HCT116 (cell line): ENCODE data around the gene POLD1. TPM values are rescaled to one million over a fixed set of nuclear protein-coding genes. Genes with fewer than 3 reads are reported as not detected.

Experiments
- ATAC-seq: fragments of 200-7000 bp; cut with Tn5 transposase; 2 replicates; pipeline ENCODE4 v1.9.1; 2020; ENCODE audit warnings: mild to moderate bottlenecking, moderate library complexity
- BruUV-seq: library from RNA; stranded (reverse); fragments of 400-500 nt; replicated peaks from 2 replicates; lab custom pipeline; 2021; lab: Mats Ljungman, UMichigan
- CTCF ChIA-PET: fragments of 300-600 bp; sonication (Branson Sonifier 250); formaldehyde crosslinking; loops from one replicate; lab custom pipeline; 2021; ENCODE audit warnings: antibody characterized with exemption; lab: Charles Lee
- POLR2A ChIA-PET: fragments of 300-600, 350-600 bp; sonication (Branson Sonifier 250); formaldehyde crosslinking; loops from one replicate; lab custom pipeline; 2021; ENCODE audit warnings: antibody characterized with exemption; lab: Charles Lee
- RAD21 ChIA-PET, 2 experiments: fragments of 300-600 bp; sonication (Branson Sonifier 250); formaldehyde crosslinking; loops; one replicate each; lab custom pipeline; 2023; ENCODE audit warnings: low total read pairs in 2 of 2; ENCODE audit not compliant: uncharacterized antibody in 2 of 2, unreplicated experiment in 2 of 2, low non-redundant PET in 1 of 2; lab: Charles Lee
- DNase-seq: peaks from one replicate; pipeline ENCODE4 v3.0.0-alpha.2; 2010; ENCODE audit warnings: low read depth, low spot score
- H2AFZ ChIP-seq: fragments of 200-600 bp; shearing (Covaris generic), sonication (generic); 2 replicates; pipeline ENCODE4 v1.6.1; 2017; ENCODE audit warnings: low read depth, mixed run types, mixed read lengths, antibody characterized with exemption, low read length; ENCODE audit not compliant: poor library complexity, severe bottlenecking
- H3K27ac ChIP-seq: 2 replicates; pipeline ENCODE4 v1.5.1; 2012; ENCODE audit warnings: low read depth, low read length
- H3K27me3 ChIP-seq: fragments of 200-600 bp; sonication (generic); 2 replicates; pipeline ENCODE4 v1.6.1; 2016; ENCODE audit warnings: mixed run types, low read length, mixed read lengths; ENCODE audit not compliant: insufficient read depth
- H3K36me3 ChIP-seq, 2 experiments: fragments of 200-500 bp in 1 of 2; fragments of 200-600 bp in 1 of 2; sonication (Bioruptor generic) in 1 of 2; sonication (generic) in 1 of 2; 2 replicates each; pipeline versions ENCODE4 v1.5.1 to v1.6.1; 2014 to 2016; ENCODE audit warnings: low read length in 2 of 2, inconsistent platforms in 1 of 2, mixed read lengths in 1 of 2, mixed run types in 1 of 2; ENCODE audit not compliant: insufficient read depth in 2 of 2, control insufficient read depth in 1 of 2
- H3K4me1 ChIP-seq, 2 experiments: fragments of 200-600 bp in 1 of 2; sonication (generic) in 1 of 2; 2 replicates each; pipeline versions ENCODE4 v1.5.1 to v1.6.1; 2012 to 2017; ENCODE audit warnings: low read length in 2 of 2, inconsistent platforms in 1 of 2, mild to moderate bottlenecking in 1 of 2, mixed read lengths in 1 of 2, mixed run types in 1 of 2, moderate library complexity in 1 of 2; ENCODE audit not compliant: insufficient read depth in 2 of 2, control insufficient read depth in 1 of 2
- H3K4me2 ChIP-seq: fragments of 200-600 bp; sonication (generic); 2 replicates; pipeline ENCODE4 v1.6.1; 2017; ENCODE audit warnings: mixed run types, low read length, mixed read lengths
- H3K4me3 ChIP-seq, 2 experiments: fragments of 200-600 bp in 1 of 2; sonication (generic) in 1 of 2; replicated peaks in 1 of 2; 2 replicates each; pipeline ENCODE4 v1.5.1; 2011 to 2016; ENCODE audit warnings: low read length in 2 of 2, control low read depth in 1 of 2, low read depth in 1 of 2, mild to moderate bottlenecking in 1 of 2, mixed read lengths in 1 of 2, mixed run types in 1 of 2
- H3K79me2 ChIP-seq: fragments of 200-600 bp; sonication (generic); 2 replicates; pipeline ENCODE4 v1.6.1; 2017; ENCODE audit warnings: mild to moderate bottlenecking, mixed run types, low read length, moderate library complexity, mixed read lengths; ENCODE audit not compliant: insufficient read depth
- H3K9ac ChIP-seq: fragments of 200-600 bp; sonication (generic); 2 replicates; pipeline ENCODE4 v1.6.1; 2016; ENCODE audit warnings: low read length, mixed read lengths
- H3K9me2 ChIP-seq: fragments of 200-600 bp; sonication (generic), shearing (Covaris generic); 2 replicates; pipeline ENCODE4 v1.6.1; 2017; ENCODE audit warnings: mixed run types, mild to moderate bottlenecking, moderate library complexity; ENCODE audit not compliant: insufficient read depth
- H3K9me3 ChIP-seq, 2 experiments: fragments of 200-500 bp in 1 of 2; fragments of 200-600 bp in 1 of 2; sonication (Bioruptor generic) in 1 of 2; sonication (generic) in 1 of 2; 2 replicates each; pipeline ENCODE4 v1.6.1; 2014 to 2017; ENCODE audit warnings: low read length in 2 of 2, mixed read lengths in 2 of 2, inconsistent platforms in 1 of 2, low read depth in 1 of 2, mild to moderate bottlenecking in 1 of 2, mixed run types in 1 of 2, moderate library complexity in 1 of 2; ENCODE audit not compliant: control insufficient read depth in 1 of 2, insufficient read depth in 1 of 2
- H4K20me1 ChIP-seq: fragments of 200-600 bp; sonication (generic), shearing (Covaris generic); 2 replicates; pipeline ENCODE4 v1.6.1; 2017; ENCODE audit warnings: mixed run types, mild to moderate bottlenecking, moderate library complexity; ENCODE audit not compliant: insufficient read depth
- EGR1 ChIP-seq: IDR thresholded peaks from 2 replicates; pipeline ENCODE4 v1.6.1; 2012; ENCODE audit warnings: low read depth
- EZH2 ChIP-seq: fragments of 200-600 bp; sonication (generic); IDR thresholded peaks from 2 replicates; pipeline ENCODE4 v1.6.1; 2017; ENCODE audit warnings: antibody characterized with exemption, mixed run types
- EZH2phosphoT487 ChIP-seq: fragments of 200-600 bp; IDR thresholded peaks from 2 replicates; pipeline ENCODE4 v1.6.1; 2018; ENCODE audit warnings: antibody characterized with exemption, borderline replicate concordance
- FOSL1 ChIP-seq: IDR thresholded peaks from 2 replicates; pipeline ENCODE4 v1.6.1; 2012; ENCODE audit warnings: low read depth
- JUND ChIP-seq: IDR thresholded peaks from 2 replicates; pipeline ENCODE4 v1.6.1; 2012
- POLR2A ChIP-seq: IDR thresholded peaks from 2 replicates; pipeline ENCODE4 v1.7.0; 2011; ENCODE audit warnings: borderline replicate concordance; ENCODE audit not compliant: insufficient read depth, insufficient read length; ENCODE audit errors: extremely low read depth
- POLR2AphosphoS5 ChIP-seq: IDR thresholded peaks from 2 replicates; pipeline ENCODE4 v1.6.1; 2011; ENCODE audit warnings: mild to moderate bottlenecking, low read depth, low read length, moderate library complexity
- RAD21 ChIP-seq: IDR thresholded peaks from 2 replicates; pipeline ENCODE4 v1.6.1; 2012; ENCODE audit warnings: low read depth, mild to moderate bottlenecking
- SIN3A ChIP-seq: IDR thresholded peaks from 2 replicates; pipeline ENCODE4 v1.6.1; 2012; ENCODE audit warnings: low read depth
- SP1 ChIP-seq: IDR thresholded peaks from 2 replicates; pipeline ENCODE4 v1.6.1; 2012; ENCODE audit warnings: low read depth
- SRF ChIP-seq: IDR thresholded peaks from 2 replicates; pipeline ENCODE4 v1.6.1; 2012; ENCODE audit warnings: low read depth
- TCF7L2 ChIP-seq: IDR thresholded peaks from 2 replicates; pipeline ENCODE4 v1.7.0; 2011; ENCODE audit warnings: borderline replicate concordance, inconsistent platforms; ENCODE audit not compliant: insufficient read depth, insufficient read length; ENCODE audit errors: extremely low read depth
- YY1 ChIP-seq: IDR thresholded peaks from 2 replicates; pipeline ENCODE4 v1.6.1; 2011; ENCODE audit warnings: low read length, low read depth, moderate library complexity, mild to moderate bottlenecking; ENCODE audit not compliant: insufficient replicate concordance; ENCODE audit errors: extremely low read depth
- ZFX ChIP-seq: fragments of 450-650 bp; IDR thresholded peaks from 2 replicates; pipeline ENCODE4 v1.6.1; 2017
- ZNF274 ChIP-seq: fragments of 200-500 bp; sonication (Bioruptor generic); IDR thresholded peaks from 2 replicates; pipeline ENCODE4 v1.6.1; 2014; ENCODE audit warnings: mild to moderate bottlenecking, low read depth, low read length, inconsistent platforms
- intact Hi-C: fragments of 100-400 bp; cut with micrococcal nuclease; formaldehyde crosslinking; loops from 2 replicates; pipeline ENCODE4 v1.10.0; 2022
- total RNA-seq: library from RNA; stranded (reverse); gene quantifications from one replicate; pipeline ENCODE4 v1.2.1, GENCODE V29; 2021; ENCODE audit not compliant: unreplicated experiment
- TF ChIP-seq, protein P1 (sequence below): IDR thresholded peaks from 2 replicates; pipeline ENCODE4 v1.6.1; 2011; ENCODE audit warnings: mild to moderate bottlenecking, low read length, moderate library complexity; ENCODE audit not compliant: insufficient replicate concordance; ENCODE audit errors: extremely low read depth
- TF ChIP-seq, protein P2 (sequence below): IDR thresholded peaks from 2 replicates; pipeline ENCODE4 v1.6.1; 2012
- TF ChIP-seq, protein P3 (sequence below): IDR thresholded peaks from 2 replicates; pipeline ENCODE4 v1.6.1; 2012
- TF ChIP-seq, protein P4 (sequence below): IDR thresholded peaks from 2 replicates; pipeline ENCODE4 v1.6.1; 2012; ENCODE audit warnings: low read depth
- TF ChIP-seq, protein P5 (sequence below), 3 experiments: fragments of 200-600 bp in 1 of 3; sonication (generic) in 1 of 3; IDR thresholded peaks in 2 of 3; conservative IDR thresholded peaks in 1 of 3; 2 replicates each; pipeline ENCODE4 v1.5.1; 2012 to 2017; ENCODE audit warnings: low read depth in 2 of 3, low read length in 2 of 3, antibody characterized with exemption in 1 of 3, borderline replicate concordance in 1 of 3, control low read depth in 1 of 3, mild to moderate bottlenecking in 1 of 3, mixed read lengths in 1 of 3, mixed run types in 1 of 3, moderate library complexity in 1 of 3; ENCODE audit not compliant: insufficient read depth in 1 of 3

The POLD1 gene
- total RNA-seq, 1 experiment from 2014 or later, result 122 TPM

DNA sequence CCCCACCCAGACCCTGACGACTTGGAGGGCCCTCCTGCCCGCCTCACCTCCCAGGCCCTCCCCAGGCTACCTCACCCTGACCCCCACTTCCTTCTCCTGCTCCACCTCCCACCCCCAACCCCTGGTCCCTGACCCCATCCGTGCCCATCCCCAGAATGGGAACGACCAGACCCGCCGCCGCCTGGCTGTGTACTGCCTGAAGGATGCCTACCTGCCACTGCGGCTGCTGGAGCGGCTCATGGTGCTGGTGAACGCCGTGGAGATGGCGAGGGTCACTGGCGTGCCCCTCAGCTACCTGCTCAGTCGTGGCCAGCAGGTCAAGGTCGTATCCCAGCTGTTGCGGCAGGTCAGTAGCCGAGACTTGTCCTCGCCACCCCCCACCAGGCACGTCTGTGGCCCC, 22.7 kb downstream of the POLD1 start:
- no peak overlapping the region for H3K9ac ChIP-seq
- H4K20me1 ChIP-seq, result no peaks in the 10 kb centered on the region
- ATAC-seq (no peak), DNase-seq (no peak)
- H2AFZ ChIP-seq, result no peak overlapping the region
- ChIA-PET CTCF (no interaction called here), POLR2A (no interaction called here), RAD21 (no interaction called here)
- no peak overlapping the region for H3K4me3 ChIP-seq
- no TSS peak for BruUV-seq
- H3K9me2 ChIP-seq, result no peaks in the 10 kb centered on the region
- H3K9me3 ChIP-seq, result no peaks in the 10 kb centered on the region
- no peaks in the 10 kb centered on the region for H3K27me3 ChIP-seq
- H3K4me2 ChIP-seq, result no peak overlapping the region
- no peak overlapping the region for H3K27ac ChIP-seq
- TF ChIP-seq ZFX (no peak), ZNF274 (no peak), JUND (no peak), EGR1 (no peak), SRF (no peak), SIN3A (no peak), EZH2 (no peak), POLR2AphosphoS5 (no peak), SP1 (no peak), FOSL1 (no peak), RAD21 (no peak), TCF7L2 (no peak), YY1 (no peak), POLR2A (no peak), EZH2phosphoT487 (no peak)
- TF ChIP-seq, protein P1, sequence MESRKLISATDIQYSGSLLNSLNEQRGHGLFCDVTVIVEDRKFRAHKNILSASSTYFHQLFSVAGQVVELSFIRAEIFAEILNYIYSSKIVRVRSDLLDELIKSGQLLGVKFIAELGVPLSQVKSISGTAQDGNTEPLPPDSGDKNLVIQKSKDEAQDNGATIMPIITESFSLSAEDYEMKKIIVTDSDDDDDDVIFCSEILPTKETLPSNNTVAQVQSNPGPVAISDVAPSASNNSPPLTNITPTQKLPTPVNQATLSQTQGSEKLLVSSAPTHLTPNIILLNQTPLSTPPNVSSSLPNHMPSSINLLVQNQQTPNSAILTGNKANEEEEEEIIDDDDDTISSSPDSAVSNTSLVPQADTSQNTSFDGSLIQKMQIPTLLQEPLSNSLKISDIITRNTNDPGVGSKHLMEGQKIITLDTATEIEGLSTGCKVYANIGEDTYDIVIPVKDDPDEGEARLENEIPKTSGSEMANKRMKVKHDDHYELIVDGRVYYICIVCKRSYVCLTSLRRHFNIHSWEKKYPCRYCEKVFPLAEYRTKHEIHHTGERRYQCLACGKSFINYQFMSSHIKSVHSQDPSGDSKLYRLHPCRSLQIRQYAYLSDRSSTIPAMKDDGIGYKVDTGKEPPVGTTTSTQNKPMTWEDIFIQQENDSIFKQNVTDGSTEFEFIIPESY, result no peak
- TF ChIP-seq, protein P2, sequence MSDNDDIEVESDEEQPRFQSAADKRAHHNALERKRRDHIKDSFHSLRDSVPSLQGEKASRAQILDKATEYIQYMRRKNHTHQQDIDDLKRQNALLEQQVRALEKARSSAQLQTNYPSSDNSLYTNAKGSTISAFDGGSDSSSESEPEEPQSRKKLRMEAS, result no peak
- TF ChIP-seq, protein P3, sequence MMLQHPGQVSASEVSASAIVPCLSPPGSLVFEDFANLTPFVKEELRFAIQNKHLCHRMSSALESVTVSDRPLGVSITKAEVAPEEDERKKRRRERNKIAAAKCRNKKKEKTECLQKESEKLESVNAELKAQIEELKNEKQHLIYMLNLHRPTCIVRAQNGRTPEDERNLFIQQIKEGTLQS, result no peak
- TF ChIP-seq, protein P4, sequence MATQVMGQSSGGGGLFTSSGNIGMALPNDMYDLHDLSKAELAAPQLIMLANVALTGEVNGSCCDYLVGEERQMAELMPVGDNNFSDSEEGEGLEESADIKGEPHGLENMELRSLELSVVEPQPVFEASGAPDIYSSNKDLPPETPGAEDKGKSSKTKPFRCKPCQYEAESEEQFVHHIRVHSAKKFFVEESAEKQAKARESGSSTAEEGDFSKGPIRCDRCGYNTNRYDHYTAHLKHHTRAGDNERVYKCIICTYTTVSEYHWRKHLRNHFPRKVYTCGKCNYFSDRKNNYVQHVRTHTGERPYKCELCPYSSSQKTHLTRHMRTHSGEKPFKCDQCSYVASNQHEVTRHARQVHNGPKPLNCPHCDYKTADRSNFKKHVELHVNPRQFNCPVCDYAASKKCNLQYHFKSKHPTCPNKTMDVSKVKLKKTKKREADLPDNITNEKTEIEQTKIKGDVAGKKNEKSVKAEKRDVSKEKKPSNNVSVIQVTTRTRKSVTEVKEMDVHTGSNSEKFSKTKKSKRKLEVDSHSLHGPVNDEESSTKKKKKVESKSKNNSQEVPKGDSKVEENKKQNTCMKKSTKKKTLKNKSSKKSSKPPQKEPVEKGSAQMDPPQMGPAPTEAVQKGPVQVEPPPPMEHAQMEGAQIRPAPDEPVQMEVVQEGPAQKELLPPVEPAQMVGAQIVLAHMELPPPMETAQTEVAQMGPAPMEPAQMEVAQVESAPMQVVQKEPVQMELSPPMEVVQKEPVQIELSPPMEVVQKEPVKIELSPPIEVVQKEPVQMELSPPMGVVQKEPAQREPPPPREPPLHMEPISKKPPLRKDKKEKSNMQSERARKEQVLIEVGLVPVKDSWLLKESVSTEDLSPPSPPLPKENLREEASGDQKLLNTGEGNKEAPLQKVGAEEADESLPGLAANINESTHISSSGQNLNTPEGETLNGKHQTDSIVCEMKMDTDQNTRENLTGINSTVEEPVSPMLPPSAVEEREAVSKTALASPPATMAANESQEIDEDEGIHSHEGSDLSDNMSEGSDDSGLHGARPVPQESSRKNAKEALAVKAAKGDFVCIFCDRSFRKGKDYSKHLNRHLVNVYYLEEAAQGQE, result no peak
- TF ChIP-seq, protein P5, sequence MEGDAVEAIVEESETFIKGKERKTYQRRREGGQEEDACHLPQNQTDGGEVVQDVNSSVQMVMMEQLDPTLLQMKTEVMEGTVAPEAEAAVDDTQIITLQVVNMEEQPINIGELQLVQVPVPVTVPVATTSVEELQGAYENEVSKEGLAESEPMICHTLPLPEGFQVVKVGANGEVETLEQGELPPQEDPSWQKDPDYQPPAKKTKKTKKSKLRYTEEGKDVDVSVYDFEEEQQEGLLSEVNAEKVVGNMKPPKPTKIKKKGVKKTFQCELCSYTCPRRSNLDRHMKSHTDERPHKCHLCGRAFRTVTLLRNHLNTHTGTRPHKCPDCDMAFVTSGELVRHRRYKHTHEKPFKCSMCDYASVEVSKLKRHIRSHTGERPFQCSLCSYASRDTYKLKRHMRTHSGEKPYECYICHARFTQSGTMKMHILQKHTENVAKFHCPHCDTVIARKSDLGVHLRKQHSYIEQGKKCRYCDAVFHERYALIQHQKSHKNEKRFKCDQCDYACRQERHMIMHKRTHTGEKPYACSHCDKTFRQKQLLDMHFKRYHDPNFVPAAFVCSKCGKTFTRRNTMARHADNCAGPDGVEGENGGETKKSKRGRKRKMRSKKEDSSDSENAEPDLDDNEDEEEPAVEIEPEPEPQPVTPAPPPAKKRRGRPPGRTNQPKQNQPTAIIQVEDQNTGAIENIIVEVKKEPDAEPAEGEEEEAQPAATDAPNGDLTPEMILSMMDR (IDR thresholded peaks at IDR 0.05 in 2 of 3, conservative IDR thresholded peaks at IDR 0.05 in 1 of 3; ENCODE audit: borderline replicate concordance in 1 of 3, insufficient read depth in 1 of 3, low read depth in 2 of 3, low read length in 2 of 3), result no peak
- H3K4me1 ChIP-seq, result no peaks in the 10 kb centered on the region
- intact Hi-C loops, result no loop called here
- H3K79me2 ChIP-seq, result no peaks in the 10 kb centered on the region
- H3K36me3 ChIP-seq, result peaks cover 13 to 46% of the 10 kb centered on the region in 2 experiments; a peak in 3 of 4 replicates
